ENCODE data around the gene PTPRS. TPM values are rescaled to one million over a fixed set of nuclear protein-coding genes. Genes with fewer than 3 reads are reported as not detected.

The PTPRS gene
- total RNA-seq, 6 experiments from 2014 or later, result 6.1 to 39.9 (median 22.1) TPM

- whole genome bisulfite sequencing (ENCODE audit: insufficient coverage, low coverage, low lambda C conversion rate, missing lambda C conversion rate), result 68% methylated on average over 5 of the region's 7 CpGs
- Histone ChIP-seq H3K27ac (no peak overlapping the region), H3K4me3 (no peak overlapping the region), H3K36me3 (no peaks in the 10 kb centered on the region), H3K27me3 (no peaks in the 10 kb centered on the region), H3K9me3 (no peaks in the 10 kb centered on the region), H3K4me1 (no peaks in the 10 kb centered on the region)
- ATAC-seq (peak in 1 of 4 donors; percentile 75), DNase-seq (no peak)
- TF ChIP-seq CTCF (IDR thresholded peaks at IDR 0.05) (no peak), POLR2A (IDR thresholded peaks at IDR 0.05) (no peak)
- intact Hi-C loops (cut with DNase I), result no loop called here
Observed at GRCh38 chr19:5314012-5314906, 26.4 kb downstream of the PTPRS start.

- H3K27ac ChIP-seq, result no peak overlapping the region
- ATAC-seq (peak in 1 of 4 donors; percentile 21), DNase-seq (no peak)
- no peaks in the 10 kb centered on the region for H3K4me1 ChIP-seq
- intact Hi-C loops (cut with DNase I), result no loop called here
- no peaks in the 10 kb centered on the region for H3K9me3 ChIP-seq
- no peaks in the 10 kb centered on the region for H3K27me3 ChIP-seq
- no peaks in the 10 kb centered on the region for H3K36me3 ChIP-seq
- H3K4me3 ChIP-seq, result no peak overlapping the region
- no CpG with 5 or more reads among the region's 17 CpGs for WGBS (ENCODE audit: insufficient coverage, low coverage, low lambda C conversion rate, missing lambda C conversion rate)
- TF ChIP-seq CTCF (IDR thresholded peaks at IDR 0.05), result no peak
- no peak for TF ChIP-seq POLR2A (IDR thresholded peaks at IDR 0.05)
Observed at GRCh38 chr19:5313307-5313706, 27.3 kb downstream of the PTPRS start.

- ATAC-seq (no peak), DNase-seq (no peak)
- no peak overlapping the region for H3K27ac ChIP-seq
- no peak overlapping the region for H3K4me3 ChIP-seq
- WGBS (ENCODE audit: insufficient coverage, low coverage, low lambda C conversion rate, missing lambda C conversion rate), result 88% methylated on average over 8 of the region's 8 CpGs
- H3K9me3 ChIP-seq, result no peaks in the 10 kb centered on the region
- H3K36me3 ChIP-seq, result no peaks in the 10 kb centered on the region
- no peaks in the 10 kb centered on the region for H3K27me3 ChIP-seq
- intact Hi-C loops (cut with DNase I), result no loop called here
- no peaks in the 10 kb centered on the region for H3K4me1 ChIP-seq
- no peak for TF ChIP-seq CTCF (IDR thresholded peaks at IDR 0.05)
- TF ChIP-seq POLR2A (IDR thresholded peaks at IDR 0.05), result no peak
Observed at GRCh38 chr19:5312058-5312457, 28.6 kb downstream of the PTPRS start.

GRCh38 chr19:5309438-5310204 lies 31.0 kb downstream of the PTPRS start:
- Histone ChIP-seq H3K9me3 (no peaks in the 10 kb centered on the region), H3K36me3 (no peaks in the 10 kb centered on the region), H3K4me3 (no peak overlapping the region), H3K27me3 (no peaks in the 10 kb centered on the region), H3K4me1 (no peaks in the 10 kb centered on the region), H3K27ac (no peak overlapping the region)
- 80% methylated on average over 16 of the region's 17 CpGs for WGBS (ENCODE audit: insufficient coverage, low coverage, low lambda C conversion rate, missing lambda C conversion rate)
- DNase-seq (no peak), ATAC-seq (peak in 1 of 4 donors; percentile 33)
- no peak for TF ChIP-seq POLR2A (IDR thresholded peaks at IDR 0.05)
- no peak for TF ChIP-seq CTCF (IDR thresholded peaks at IDR 0.05)
- intact Hi-C loops (cut with DNase I), result no loop called here

Measured in right lobe of liver (tissue), 6 donors.